ENCODE measurements around the gene NRL. TPM values are rescaled to one million over a fixed set of nuclear protein-coding genes. Genes with fewer than 3 reads are reported as not detected.
"Not testable (repeated sequence)": the region's sequence is repeated elsewhere in the genome, so short reads cannot be mapped to it uniquely, and the experiment has no call there.

Gene NRL
- total RNA-seq, 2 donors from 2014 or later = 1.2 to 1.5 TPM

DNA sequence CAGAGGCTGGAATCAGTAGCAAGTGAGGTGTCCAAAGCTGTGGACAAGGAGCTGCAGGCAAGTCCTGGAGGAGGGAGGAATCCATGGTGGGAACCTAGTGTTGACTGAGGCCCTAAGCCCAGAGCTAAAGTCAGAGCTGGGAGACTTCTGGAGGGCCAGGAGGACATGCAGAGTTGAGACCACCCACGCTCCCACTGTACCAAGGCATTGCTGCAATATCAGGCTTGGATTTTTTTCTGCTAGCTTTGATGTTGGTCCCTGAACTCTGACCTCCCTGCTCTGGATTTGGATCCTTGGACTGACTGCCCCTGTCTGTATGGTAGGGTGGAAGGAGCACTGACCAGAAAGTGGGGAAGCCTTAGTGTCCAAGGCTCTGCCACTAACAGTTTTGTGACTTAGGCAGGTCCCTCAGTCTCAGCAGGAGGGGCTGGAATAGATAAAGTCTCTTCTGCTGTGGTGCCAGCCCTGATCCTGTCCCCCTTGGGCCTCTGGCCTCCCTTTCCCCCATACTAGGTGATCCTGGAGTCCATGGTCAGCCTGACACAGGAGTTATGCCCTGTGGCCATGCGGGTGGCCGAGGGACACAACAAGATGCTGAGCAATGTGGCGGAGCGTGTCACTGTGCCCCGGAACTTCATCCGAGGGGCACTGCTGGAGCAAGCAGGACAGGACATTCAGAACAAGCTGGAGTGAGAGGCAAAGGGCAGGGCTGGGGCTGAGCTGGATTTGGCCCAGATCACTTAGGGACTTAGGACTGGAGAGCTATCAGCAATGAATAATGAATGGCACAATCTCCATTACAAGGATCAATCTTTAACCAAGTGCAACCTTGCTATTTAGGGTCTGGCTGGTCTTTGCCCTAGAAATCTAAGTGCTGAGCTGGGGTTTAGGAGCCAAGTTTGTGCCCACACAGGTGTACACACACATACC lies 53.5 kb downstream of the NRL start:
- intact Hi-C loops (cut with DNase I, micrococcal nuclease) = no loop called here
- ATAC-seq (peak; percentile 37), DNase-seq (peak in 1 of 2 donors; percentile 16)

DNA sequence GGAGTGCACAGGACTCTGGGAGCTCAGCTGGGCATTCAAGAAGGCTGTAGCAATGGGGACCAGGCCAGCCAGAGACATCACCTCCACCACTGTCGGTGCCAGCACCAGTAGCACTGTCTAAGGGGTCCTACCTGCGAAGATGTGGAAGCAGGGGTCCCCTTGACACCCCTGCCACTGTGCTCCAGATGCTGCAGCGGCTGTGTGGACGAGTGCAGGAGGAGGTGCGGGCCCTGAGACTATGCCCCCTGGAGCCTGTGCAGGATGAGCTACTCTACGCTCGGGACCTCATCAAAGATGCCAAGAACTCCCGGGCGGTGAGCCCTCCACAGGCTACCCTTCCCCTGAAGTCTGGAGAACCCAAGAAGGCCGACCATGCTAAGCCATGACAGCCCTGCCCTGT lies 54.3 kb downstream of the NRL start:
- intact Hi-C loops (cut with DNase I, micrococcal nuclease) = no loop called here
- ATAC-seq (no peak), DNase-seq (no peak)

DNA sequence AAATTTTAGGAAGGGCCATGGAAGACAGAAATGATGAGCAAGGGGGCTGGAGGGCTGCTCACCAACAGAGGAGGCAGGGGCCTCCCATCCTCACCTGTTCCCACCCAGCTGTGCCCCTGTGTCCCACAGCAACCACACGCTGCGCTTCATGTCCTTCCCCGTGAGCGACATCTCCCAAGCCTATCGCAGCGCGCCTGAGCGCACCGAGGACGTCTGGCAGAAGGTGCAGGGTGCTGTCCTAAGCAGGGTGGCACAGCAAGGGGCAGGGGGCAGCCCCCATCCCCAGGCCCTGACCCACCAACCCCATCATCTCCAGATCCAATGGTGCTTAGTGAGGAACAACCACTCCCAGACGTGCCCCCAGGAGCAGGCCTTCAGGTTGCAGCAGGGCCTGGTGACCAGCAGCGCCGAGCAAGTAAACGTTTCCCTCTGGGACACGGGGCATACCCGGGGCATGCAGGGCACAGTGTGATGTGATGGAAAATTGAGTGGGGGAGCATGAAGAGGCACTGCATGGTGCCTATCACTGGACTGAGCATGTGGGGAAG lies 54.8 kb downstream of the NRL start:
- DNase-seq (peak in 1 of 2 donors; percentile 4), ATAC-seq (no peak)
- intact Hi-C loops (cut with DNase I, micrococcal nuclease) = no loop called here

DNA sequence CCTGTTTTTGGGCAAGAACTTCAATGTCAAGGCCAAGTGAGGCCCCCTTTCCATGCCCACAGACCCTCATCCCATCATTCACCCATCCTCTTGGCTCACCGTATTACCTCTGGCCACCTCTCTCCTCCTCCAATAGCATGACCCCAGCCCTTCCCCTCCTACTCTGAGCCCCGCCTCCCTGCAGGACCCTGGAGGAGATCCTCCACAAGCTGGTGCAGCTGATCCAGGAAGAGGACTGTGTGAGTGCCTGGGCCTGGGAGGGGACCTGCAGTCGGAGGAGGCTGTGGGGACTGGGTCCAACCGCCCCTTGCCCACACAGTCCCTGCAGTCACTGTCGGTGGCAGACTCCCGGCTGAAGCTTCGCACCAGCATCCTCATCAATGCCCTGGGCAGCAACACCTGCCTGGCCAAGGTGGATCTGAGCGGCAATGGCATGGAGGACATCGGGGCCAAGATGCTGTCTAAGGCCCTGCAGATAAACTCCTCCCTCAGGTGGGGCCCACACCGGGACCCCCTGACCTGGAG lies 55.7 kb downstream of the NRL start:
- DNase-seq (peak; percentile 4 to 23), ATAC-seq (no peak)
- intact Hi-C loops (cut with DNase I, micrococcal nuclease) = no loop called here

DNA sequence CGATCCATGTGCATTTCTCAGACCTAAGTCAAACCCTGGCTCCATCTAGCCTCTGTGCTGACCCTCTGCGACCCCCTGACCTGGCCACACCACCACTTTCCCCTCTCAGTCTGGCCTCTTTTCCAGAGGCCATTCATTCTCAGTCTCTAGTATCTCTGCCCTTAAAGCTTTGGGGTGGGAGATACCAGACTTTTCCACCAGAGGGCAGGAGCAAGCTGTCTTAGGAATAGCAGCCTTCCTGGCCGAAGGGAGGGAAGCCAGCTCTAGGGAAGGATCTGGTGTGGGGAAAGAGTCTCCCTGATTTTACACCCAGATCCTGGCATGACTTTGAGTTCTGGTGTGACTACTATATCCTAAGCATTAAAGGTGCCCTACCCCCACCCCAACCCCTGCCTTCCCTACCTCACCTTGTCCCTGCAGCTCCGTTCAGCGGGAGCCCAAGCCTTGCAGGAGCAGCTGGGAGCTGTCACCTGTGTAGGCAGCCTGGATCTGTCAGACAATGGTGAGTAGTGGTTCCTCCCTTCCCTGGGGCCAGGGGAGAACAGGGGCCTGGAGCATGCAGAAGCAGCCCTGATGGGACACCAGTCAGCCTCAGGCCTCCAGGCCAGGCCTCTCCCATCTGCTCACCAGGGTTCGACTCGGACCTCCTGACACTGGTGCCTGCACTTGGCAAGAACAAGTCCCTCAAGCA lies 56.3 kb downstream of the NRL start:
- DNase-seq (peak; percentile 43 to 66), ATAC-seq (peak; percentile 85)
- intact Hi-C loops (cut with DNase I, micrococcal nuclease) = no loop called here

DNA sequence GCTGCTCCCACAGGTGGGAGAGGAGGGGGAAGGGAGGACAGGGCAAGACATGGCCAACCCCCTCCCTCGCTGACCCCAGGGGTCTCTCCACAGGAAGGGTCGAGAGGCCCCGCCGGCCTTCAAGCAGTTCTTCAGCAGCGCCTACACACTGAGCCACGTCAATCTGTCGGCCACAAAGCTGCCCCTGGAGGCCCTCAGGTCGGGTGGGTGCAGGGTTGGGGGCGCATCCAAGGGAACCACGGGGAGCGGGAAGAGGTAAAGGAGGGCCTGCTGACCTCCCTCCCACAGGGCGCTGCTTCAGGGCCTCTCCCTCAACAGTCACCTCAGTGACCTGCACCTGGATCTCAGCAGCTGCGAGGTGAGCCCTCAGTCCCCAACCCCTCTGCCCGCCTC lies 56.9 kb downstream of the NRL start:
- intact Hi-C loops (cut with DNase I, micrococcal nuclease) = no loop called here
- ATAC-seq (no peak), DNase-seq (peak; percentile 3 to 25)

DNA sequence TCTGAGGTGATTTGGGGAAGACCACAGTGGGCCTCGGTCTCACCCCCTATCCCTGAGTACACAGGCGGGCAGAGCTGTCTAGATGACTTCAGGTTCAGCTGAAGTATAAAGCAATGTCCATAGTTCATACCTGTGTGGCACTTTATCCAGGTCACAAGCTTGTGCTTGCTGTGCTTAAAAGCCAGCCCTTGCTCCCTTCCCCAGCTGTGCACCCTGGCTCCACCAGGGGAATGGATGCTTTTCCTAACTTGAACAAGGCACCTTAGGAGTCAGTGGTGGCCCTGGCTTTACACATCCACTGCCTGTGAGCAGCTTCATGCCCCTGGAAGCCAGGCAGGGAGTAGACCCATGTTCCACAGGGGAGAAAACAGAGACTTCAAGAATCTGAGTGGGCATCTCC lies 57.5 kb downstream of the NRL start:
- intact Hi-C loops (cut with DNase I, micrococcal nuclease) = no loop called here
- no peak for ATAC-seq
- DNase-seq = no peak

DNA sequence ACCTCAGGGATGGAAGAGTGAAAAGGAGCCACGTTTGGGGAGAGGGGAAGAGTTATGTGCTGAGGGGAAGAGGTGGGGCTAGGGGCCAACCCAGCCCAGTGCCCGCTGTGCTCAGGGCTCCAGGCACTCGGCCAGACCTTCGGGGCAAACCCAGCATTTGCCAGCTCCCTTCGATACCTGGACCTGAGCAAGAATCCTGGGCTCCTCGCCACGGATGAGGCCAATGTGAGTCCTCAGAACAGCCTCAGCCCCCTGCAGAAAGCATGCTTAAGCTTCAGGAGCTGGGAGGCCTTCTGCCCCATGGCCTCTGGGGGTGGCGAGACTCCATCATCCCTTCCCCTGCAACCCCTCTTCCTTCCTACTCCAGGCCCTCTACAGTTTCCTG lies 58.0 kb downstream of the NRL start:
- DNase-seq = peak in 1 of 2 donors; percentile 20
- intact Hi-C loops (cut with DNase I, micrococcal nuclease) = no loop called here
- no peak for ATAC-seq

DNA sequence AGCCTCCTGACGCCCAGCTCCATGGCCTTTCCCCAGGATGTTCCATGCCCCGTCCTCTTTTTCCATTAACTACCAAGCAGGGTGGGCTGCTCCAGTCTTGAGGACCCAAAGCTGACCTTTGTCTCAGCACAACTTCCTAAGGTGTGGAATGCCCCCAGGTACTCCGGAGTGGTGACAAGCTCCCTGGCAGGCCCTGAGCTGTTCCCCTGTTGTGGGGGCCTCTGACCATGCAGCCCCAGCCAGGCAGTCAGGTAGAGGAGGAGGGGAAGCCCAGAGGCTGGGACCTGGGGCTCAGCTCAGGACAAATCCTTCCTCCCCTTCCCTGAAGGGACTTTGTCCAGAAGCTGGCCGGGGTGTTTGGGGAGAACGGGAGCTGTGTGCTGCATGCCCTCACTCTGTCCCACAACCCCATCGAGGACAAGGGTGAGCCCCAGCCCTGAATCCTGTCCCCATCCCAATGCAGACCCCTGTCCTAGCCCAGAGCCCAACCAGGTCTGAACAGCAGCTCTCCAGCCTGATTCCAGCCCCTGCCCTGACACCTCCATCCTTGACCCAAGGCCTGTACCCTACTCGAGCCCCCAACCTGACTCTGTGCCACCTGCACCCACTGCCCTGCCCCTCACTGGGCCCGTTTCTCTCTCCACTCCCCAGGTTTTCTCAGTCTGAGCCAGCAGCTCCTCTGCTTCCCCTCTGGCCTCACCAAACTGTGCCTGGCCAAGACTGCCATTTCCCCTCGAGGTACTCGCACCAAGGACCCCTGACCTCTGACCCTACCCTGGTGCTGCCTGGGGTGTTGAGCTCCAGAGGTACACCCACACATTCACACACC lies 58.6 kb downstream of the NRL start:
- DNase-seq = no peak
- intact Hi-C loops (cut with DNase I, micrococcal nuclease) = no loop called here
- ATAC-seq = no peak

DNA sequence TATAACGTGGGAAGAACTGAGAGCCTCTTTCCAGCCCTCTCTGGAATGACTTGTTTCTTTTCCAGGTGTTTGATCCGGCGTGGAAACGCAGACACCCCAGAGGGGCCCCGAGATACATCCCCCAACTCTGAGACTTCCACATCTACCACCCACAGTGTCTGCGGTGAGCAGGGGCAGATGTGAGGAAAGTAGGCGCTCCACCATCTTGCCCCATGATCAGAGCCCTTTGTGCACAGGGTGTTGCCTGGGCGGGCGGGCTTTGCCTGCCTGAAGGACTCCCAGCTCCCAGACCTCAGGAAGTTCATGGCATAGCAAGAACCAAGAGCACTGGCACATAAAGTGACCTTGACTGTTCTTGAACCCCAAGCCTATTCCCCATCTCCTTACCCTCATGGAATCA lies 60.1 kb downstream of the NRL start:
- ATAC-seq = no peak
- DNase-seq = no peak
- intact Hi-C loops (cut with DNase I, micrococcal nuclease) = no loop called here

DNA sequence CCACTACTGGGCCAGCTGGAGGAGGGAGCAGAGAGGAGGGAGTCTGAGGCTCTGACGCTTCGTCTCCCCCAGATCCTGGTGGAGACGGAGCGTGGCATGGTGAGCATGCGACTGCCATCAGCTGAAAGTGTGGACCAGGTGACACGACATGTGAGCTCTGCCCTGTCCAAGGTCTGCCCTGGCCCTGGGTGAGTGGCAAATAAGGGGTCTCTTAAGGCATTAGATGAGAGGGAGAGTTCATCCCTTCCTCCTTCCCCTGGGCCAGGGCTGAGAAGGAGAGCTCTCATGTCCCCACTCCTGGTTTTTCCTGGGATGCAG lies 60.5 kb downstream of the NRL start:
- no peak for DNase-seq
- intact Hi-C loops (cut with DNase I, micrococcal nuclease) = no loop called here
- ATAC-seq = no peak

DNA sequence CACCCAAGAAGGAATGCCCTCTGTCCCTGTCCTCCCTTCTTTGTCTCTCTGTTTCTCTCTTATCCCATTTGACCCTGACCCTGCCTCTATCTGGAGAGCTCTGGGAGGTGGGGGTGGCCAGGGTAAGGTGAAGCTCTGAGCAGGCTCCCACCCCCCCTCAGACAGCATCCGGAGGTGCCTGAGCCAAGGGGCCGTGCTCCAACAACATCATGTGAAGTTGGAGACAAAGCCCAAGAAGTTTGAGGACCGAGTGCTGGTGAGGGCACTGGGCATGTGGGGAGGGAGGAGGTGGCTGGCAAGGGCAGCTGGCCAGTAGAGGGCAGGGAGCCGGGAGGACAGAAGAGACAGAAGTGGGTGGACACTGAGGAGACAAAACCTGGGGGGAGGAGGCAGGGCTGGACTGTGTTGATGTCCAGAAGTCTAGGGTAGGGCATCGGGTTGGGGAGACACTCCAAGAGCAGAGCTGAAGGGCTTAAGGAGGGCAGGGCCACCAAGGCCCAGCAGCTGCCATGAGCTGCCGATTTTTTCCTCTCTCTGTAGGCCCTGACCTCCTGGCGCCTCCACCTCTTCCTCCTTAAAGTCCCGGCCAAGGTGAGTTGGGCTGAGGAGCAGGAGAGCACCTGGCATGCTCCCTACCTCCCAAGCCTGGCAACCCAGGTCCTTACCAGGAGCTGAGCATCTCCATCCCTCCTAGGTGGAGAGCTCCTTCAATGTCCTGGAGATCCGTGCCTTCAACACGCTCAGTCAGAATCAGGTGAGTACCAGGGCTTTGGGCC lies 61.0 kb downstream of the NRL start:
- peak in 1 of 2 donors; percentile 23 for DNase-seq
- ATAC-seq = no peak
- intact Hi-C loops (cut with DNase I, micrococcal nuclease) = no loop called here

DNA sequence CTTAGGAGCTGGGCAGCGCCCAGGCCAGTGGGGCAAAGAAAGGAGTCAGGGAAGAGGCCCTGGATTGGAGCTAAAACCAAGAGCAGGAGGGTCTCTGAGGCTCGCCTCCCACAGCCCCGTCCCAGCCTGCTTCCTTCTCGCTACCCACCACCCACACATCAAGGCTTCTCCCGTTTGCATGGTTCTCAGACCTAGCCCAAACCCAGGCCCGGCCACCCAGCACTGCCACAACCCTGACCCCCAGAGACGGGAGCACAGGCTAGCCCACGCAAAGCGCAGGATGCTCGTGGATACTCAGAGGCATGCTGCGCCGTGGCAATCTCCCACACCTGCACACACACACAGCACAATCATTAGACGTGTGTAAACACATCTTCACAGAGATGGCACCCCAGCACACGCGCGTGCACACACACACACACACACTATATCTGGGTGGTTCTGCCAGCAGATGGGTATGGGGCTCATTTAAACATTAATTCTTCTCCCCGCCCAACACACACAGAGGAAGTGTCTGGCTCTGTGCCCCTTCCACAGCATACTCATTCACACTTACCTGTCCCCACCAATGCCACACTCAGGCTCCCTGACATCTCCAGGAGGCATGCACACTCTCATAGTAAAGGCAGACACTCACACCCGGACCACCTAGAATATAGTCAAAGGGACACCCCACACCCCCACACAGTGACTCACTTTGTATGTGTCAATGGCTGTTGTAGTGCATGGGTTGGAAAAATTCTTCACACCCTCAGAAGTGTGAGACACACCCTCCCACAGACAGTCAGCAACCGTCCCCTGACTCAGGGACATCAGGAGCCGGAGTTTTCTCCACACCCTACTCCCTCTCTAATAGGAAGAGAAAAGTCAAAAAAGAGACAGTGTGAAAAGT lies 61.8 kb downstream of the NRL start:
- intact Hi-C loops (cut with DNase I, micrococcal nuclease) = no loop called here
- DNase-seq (peak; percentile 14 to 27), ATAC-seq (no peak)

DNA sequence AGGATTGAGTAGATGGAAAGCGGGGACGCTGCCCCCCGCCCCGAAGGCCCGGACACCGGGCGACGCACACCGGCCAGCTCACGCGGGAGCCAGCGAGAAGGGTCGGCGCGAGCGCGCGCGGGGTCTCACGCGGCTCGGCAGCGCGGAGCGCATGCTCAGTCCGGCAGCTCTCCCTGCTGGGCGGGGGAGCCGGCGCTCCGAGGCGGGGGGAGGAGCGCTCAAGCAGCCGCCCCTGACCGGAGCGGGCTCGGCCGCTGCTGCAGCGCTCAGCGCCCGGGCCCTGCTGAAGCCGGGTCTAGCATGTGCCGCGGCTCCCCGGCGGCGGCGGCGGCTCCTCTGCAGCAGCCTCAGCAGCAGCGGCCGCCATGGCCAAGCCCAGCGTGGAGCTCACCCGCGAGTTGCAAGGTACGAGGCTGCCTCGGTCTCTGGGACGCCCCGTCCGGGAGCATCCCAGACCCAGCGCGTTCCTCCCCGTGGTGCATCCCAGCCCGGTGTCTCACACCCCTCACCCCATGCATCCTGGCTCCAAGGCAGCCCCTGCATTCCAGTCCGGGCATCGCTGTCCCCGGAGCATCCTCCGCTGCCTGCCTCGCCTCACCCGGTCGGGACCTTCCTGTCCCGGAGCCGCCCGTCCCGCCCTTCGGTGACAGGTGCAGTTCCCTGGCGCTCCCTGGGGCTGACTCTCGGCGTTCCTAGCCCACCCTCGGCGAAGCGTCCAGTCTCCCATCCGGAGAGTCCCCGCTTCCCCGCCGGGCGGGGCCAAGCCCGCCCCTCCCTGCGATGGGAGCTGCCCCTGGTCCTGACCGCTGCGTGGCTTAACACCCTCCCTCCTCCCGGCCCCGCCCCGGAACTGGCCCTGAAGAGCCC lies 62.7 kb downstream of the NRL start, which contains the start of gene CARMIL3:
Gene CARMIL3 (plus strand): TSS at position 221 of the 867 bp plus-strand sequence. CDS start 145 bp downstream, at position 366.
- intact Hi-C loops (cut with DNase I, micrococcal nuclease) = no loop called here
- DNase-seq (peak; percentile 74), ATAC-seq (peak; percentile 91)

DNA sequence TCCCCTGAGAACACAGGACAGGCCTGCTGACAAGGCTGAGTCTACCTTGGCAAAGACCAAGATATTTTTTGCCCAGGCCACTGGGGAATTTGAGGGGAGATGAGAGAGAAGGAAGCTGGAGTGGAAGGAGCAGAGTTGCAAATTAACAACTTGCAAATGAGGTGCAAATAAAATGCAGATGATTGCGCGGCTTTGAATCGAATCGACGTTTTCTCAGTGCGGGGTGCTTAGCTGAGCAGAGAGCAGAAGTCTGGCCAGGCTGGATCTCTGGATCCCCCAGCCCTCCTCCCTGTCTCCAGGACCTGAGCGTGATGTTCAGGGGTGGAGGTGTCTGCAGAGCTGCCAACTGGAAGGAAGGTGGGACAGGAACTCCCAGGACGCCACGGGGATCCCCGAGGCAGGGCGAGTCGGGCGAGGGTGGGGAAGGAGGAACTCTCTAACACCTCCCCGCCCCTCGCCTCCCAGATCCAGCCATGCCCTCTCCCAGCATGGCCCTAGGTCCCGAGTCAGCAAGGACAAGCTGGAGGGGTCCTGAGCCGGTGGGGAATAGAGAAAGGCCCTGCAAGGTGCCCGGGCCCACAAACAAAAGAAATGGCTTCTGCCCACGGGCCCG lies 63.5 kb downstream of the NRL start:
- DNase-seq (peak; percentile 68 to 71), ATAC-seq (peak; percentile 61)
- intact Hi-C loops (cut with DNase I, micrococcal nuclease) = no loop called here

DNA sequence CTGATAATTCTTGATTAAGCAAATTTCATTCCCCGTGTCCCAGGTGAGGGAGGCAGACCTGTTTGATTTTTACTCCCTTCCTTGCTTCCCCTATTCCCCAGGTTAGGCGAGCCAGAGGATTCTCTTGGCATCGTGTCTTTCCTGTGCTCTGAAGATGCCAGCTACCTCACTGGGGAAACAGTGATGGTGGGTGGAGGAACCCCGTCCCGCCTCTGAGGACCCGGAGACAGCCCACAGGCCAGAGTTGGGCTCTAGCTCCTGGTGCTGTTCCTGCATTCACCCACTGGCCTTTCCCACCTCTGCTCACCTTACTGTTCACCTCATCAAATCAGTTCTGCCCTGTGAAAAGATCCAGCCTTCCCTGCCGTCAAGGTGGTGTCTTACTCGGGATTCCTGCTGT lies 64.0 kb downstream of the NRL start:
- DNase-seq; intact Hi-C loops (cut with DNase I, micrococcal nuclease); ATAC-seq: not testable (repeated sequence)
